K562 (cell line): ENCODE data around the gene CCAR1. TPM values are rescaled to one million over a fixed set of nuclear protein-coding genes. Genes with fewer than 3 reads are reported as not detected.

ENCODE experiments used
- ATAC-seq: fragments of 200-7000 bp; cut with Tn5 transposase; 3 replicates; pipeline ENCODE4 v1.9.1; 2020; ENCODE audit warnings: moderate library complexity
- BruUV-seq: library from RNA; stranded (reverse); fragments of 400-500 nt; replicated peaks from 2 replicates; lab custom pipeline; 2021; lab: Mats Ljungman, UMichigan
- CTCF ChIA-PET: fragments of 300-600 bp; formaldehyde crosslinking; extraction: SDS; loops from one replicate; lab custom pipeline; 2021; ENCODE audit warnings: low intra/inter-chr PET ratio; lab: Yijun Ruan, JAX
- POLR2A ChIA-PET: fragments of 300-600, 350-650 bp; sonication (Branson Sonifier 250); formaldehyde crosslinking; extraction: SDS; loops from one replicate; lab custom pipeline; 2021; ENCODE audit warnings: antibody characterized with exemption, inconsistent platforms; lab: Yijun Ruan, JAX
- DNase-seq, 4 experiments: peaks; one replicate each; pipeline versions ENCODE4 v3.0.0 to v3.0.0-alpha.2; 2011 to 2018; ENCODE audit warnings: low spot score in 3 of 4, mixed read lengths in 3 of 4; ENCODE audit errors: extremely low read depth in 1 of 4
- FAIRE-seq: peaks from 2 replicates; lab custom pipeline; 2011; peaks lifted over from hg19 to GRCh38; lab: Jason Lieb, UNC
- H2AFZ ChIP-seq: 2 replicates; pipeline ENCODE4 v1.6.0; 2011; ENCODE audit warnings: low read depth, low read length, control low read depth, inconsistent platforms
- H3K27ac ChIP-seq: fragments of 200-600 bp; 3 replicates; pipeline ENCODE4 v1.8.0; 2011; ENCODE audit warnings: low read depth, mild to moderate bottlenecking, control low read depth, inconsistent platforms, low read length, moderate library complexity, mixed read lengths; ENCODE audit errors: extremely low read depth
- H3K27me3 ChIP-seq, 2 experiments: fragments of 300-600 bp in 1 of 2; 2 replicates in 1 of 2; 3 replicates in 1 of 2; pipeline versions ENCODE4 v1.6.0 to v1.8.0; 2011; ENCODE audit warnings: inconsistent platforms in 2 of 2, low read length in 2 of 2, mild to moderate bottlenecking in 1 of 2, mixed read lengths in 1 of 2, moderate library complexity in 1 of 2; ENCODE audit not compliant: control insufficient read depth in 2 of 2, insufficient read depth in 2 of 2
- H3K36me3 ChIP-seq: fragments of 300-600 bp; 3 replicates; pipeline ENCODE4 v1.8.0; 2011; ENCODE audit warnings: mild to moderate bottlenecking, low read length, inconsistent platforms; ENCODE audit not compliant: control insufficient read depth, insufficient read depth
- H3K4me1 ChIP-seq, 2 experiments: fragments of 200-600 bp in 1 of 2; replicated peaks in 1 of 2; 2 replicates in 1 of 2; 3 replicates in 1 of 2; pipeline versions ENCODE4 v1.5.1 to v1.8.0; 2011; ENCODE audit warnings: inconsistent platforms in 2 of 2, low read length in 2 of 2, mild to moderate bottlenecking in 1 of 2, mixed read lengths in 1 of 2, moderate library complexity in 1 of 2; ENCODE audit not compliant: control insufficient read depth in 2 of 2, insufficient read depth in 2 of 2
- H3K4me2 ChIP-seq: 2 replicates; pipeline ENCODE4 v1.6.1; 2011; ENCODE audit warnings: low read length, control low read depth, inconsistent platforms, mixed read lengths; ENCODE audit not compliant: insufficient read depth
- H3K4me3 ChIP-seq: fragments of 200-600 bp; sonication (generic), shearing (Covaris generic); 2 replicates; pipeline ENCODE4 v1.5.1; 2016; ENCODE audit warnings: control low read depth, inconsistent platforms
- H3K79me2 ChIP-seq: fragments of 200-600 bp; 3 replicates; pipeline ENCODE4 v1.8.0; 2011; ENCODE audit warnings: low read length, inconsistent platforms; ENCODE audit not compliant: control insufficient read depth, insufficient read depth
- H3K9ac ChIP-seq, 2 experiments: 2 replicates each; pipeline versions ENCODE4 v1.6.0 to v1.6.1; 2011; ENCODE audit warnings: low read depth in 2 of 2, low read length in 2 of 2, control low read depth in 1 of 2, inconsistent platforms in 1 of 2, mild to moderate bottlenecking in 1 of 2, mixed read lengths in 1 of 2; ENCODE audit not compliant: insufficient read depth in 1 of 2
- H3K9me1 ChIP-seq: one replicate; pipeline ENCODE4 v1.6.0; 2011; ENCODE audit warnings: inconsistent platforms, mild to moderate bottlenecking, low read length, moderate library complexity; ENCODE audit not compliant: control insufficient read depth, insufficient read depth
- H3K9me3 ChIP-seq: replicated peaks from 2 replicates; pipeline ENCODE4 v1.5.1; 2011; ENCODE audit warnings: low read depth, low read length, inconsistent platforms; ENCODE audit not compliant: control insufficient read depth, insufficient read depth
- H4K20me1 ChIP-seq: replicated peaks from 2 replicates; pipeline ENCODE4 v1.6.1; 2011; ENCODE audit warnings: low read length, inconsistent platforms, mixed read lengths; ENCODE audit not compliant: control insufficient read depth, insufficient read depth
- CREB1 ChIP-seq, 2 experiments: sonication (generic) in 1 of 2; formaldehyde crosslinking in 1 of 2; IDR thresholded peaks; 2 replicates each; pipeline versions ENCODE4 v1.6.1 to v1.8.0; 2012 to 2022; ENCODE audit warnings: inconsistent platforms in 1 of 2, mild to moderate bottlenecking in 1 of 2, missing genetic modification reagents in 1 of 2, moderate library complexity in 1 of 2
- HDAC6 ChIP-seq: IDR thresholded peaks from 2 replicates; pipeline ENCODE4 v1.6.1; 2012; ENCODE audit warnings: low read depth, mild to moderate bottlenecking, control low read depth, inconsistent platforms, low read length, moderate library complexity
- HIVEP1 ChIP-seq: fragments of 250-450 bp; sonication (Bioruptor Pico); IDR thresholded peaks from 2 replicates; pipeline ENCODE4 v1.4.0; 2020; ENCODE audit warnings: mild to moderate bottlenecking
- KLF6 ChIP-seq: fragments of 250-450 bp; sonication (Bioruptor Pico); IDR thresholded peaks from 2 replicates; pipeline ENCODE4 v1.4.0; 2020; ENCODE audit warnings: mild to moderate bottlenecking, moderate library complexity, borderline replicate concordance
- MYC ChIP-seq, 2 experiments: fragments of 250-450 bp in 1 of 2; sonication (Bioruptor Pico) in 1 of 2; IDR thresholded peaks; 2 replicates each; pipeline versions ENCODE4 v1.5.1 to v1.6.1; 2012 to 2021; ENCODE audit warnings: low read depth in 2 of 2, borderline replicate concordance in 1 of 2, improper control_type of control experiment in 1 of 2, low read length in 1 of 2, mild to moderate bottlenecking in 1 of 2, moderate library complexity in 1 of 2
- NCOA2 ChIP-seq, 2 experiments: fragments of 450-650 bp; IDR thresholded peaks; 2 replicates each; pipeline ENCODE4 v1.6.1; 2018; ENCODE audit warnings: mild to moderate bottlenecking in 2 of 2, moderate library complexity in 1 of 2; ENCODE audit not compliant: partially characterized antibody in 2 of 2
- NFIC ChIP-seq: fragments of 450-650 bp; IDR thresholded peaks from 2 replicates; pipeline ENCODE4 v1.6.1; 2017; ENCODE audit warnings: mild to moderate bottlenecking, inconsistent platforms
- PYGO2 ChIP-seq: fragments of 450-650 bp; IDR thresholded peaks from 2 replicates; pipeline ENCODE4 v1.6.1; 2016; ENCODE audit warnings: mild to moderate bottlenecking, missing genetic modification characterization, moderate library complexity, missing compliant biosample characterization
- XRCC4 ChIP-seq: IDR thresholded peaks from one replicate; pipeline ENCODE4 v1.6.1; 2011; ENCODE audit not compliant: insufficient read depth, insufficient read length; ENCODE audit errors: extremely low read depth
- ZNF121 ChIP-seq: sonication (generic); formaldehyde crosslinking; conservative IDR thresholded peaks from 2 replicates; pipeline ENCODE4 v1.8.0; 2022; ENCODE audit warnings: missing genetic modification reagents
- ZNF408 ChIP-seq: fragments of 250-450 bp; sonication (Bioruptor Pico); IDR thresholded peaks from 2 replicates; pipeline ENCODE4 v1.4.0; 2020; ENCODE audit warnings: low read depth, mild to moderate bottlenecking, moderate library complexity
- ZNF785 ChIP-seq: fragments of 250-450 bp; sonication (Bioruptor Pico); IDR thresholded peaks from 2 replicates; pipeline ENCODE4 v1.4.0; 2020; ENCODE audit warnings: mild to moderate bottlenecking
- ZZZ3 ChIP-seq: fragments of 450-650 bp; IDR thresholded peaks from 2 replicates; pipeline ENCODE4 v1.6.1; 2016; ENCODE audit warnings: antibody characterized with exemption, mild to moderate bottlenecking, moderate library complexity
- WGBS: fragments of 100-300 bp; shearing (Covaris generic); methylation state at CpG from one replicate; pipeline ENCODE4 v1.1.6; 2016; ENCODE audit warnings: low coverage, mixed read lengths; ENCODE audit not compliant: insufficient coverage; ENCODE audit errors: missing lambda C conversion rate; 5-methylcytosine and 5-hydroxymethylcytosine counted together
- in situ Hi-C: fragments of 300-500 bp; cut with MboI; formaldehyde crosslinking; loops from 4 replicates; pipeline ENCODE4 v1.15.0; 2018; ENCODE audit warnings: inconsistent platforms, mixed read lengths
- intact Hi-C: fragments of 100-400 bp; cut with micrococcal nuclease; formaldehyde crosslinking; loops from 2 replicates; pipeline ENCODE4 v1.14.2; 2022
- polyA plus RNA-seq, 8 experiments: library from polyadenylated mRNA; depleted of rRNA in 4 of 8; stranded (reverse) in 5 of 8; unstranded in 3 of 8; fragments of >200 nt; fragmentation: Nextera tagmentation in 2 of 8; fragmentation: Illumina TruSeq in 1 of 8; extraction: Ambion mirVana in 2 of 8; extraction: Trizol in 1 of 8; gene quantifications; 2 replicates each; pipeline versions ENCODE4 v1.2.1 to v1.2.3, GENCODE V29; 2011 to 2014; ENCODE audit warnings: inconsistent platforms in 1 of 8, missing spikeins in 1 of 8
- total RNA-seq, 7 experiments: library from RNA; depleted of rRNA in 6 of 7; stranded (reverse); fragments of >200 nt in 6 of 7; fragmentation: Illumina TruSeq in 2 of 7; extraction: Trizol in 2 of 7; gene quantifications; 2 replicates each; pipeline versions ENCODE4 v1.2.1 to v1.2.3, GENCODE V29; 2011 to 2021; ENCODE audit warnings: low replicate concordance in 1 of 7
- TF ChIP-seq, protein P1 (sequence below): fragments of 250-450 bp; sonication (Bioruptor Pico); IDR thresholded peaks from 2 replicates; pipeline ENCODE4 v1.5.0; 2020; ENCODE audit warnings: mild to moderate bottlenecking
- TF ChIP-seq, protein P2 (sequence below): fragments of 450-650 bp; formaldehyde crosslinking; IDR thresholded peaks from 2 replicates; pipeline ENCODE4 v1.4.0; 2020; ENCODE audit warnings: mild to moderate bottlenecking, moderate library complexity
- TF ChIP-seq, protein P3 (sequence below): fragments of 250-450 bp; sonication (Bioruptor Pico); IDR thresholded peaks from 2 replicates; pipeline ENCODE4 v1.4.0; 2020; ENCODE audit warnings: mild to moderate bottlenecking

The CCAR1 gene
- total and polyA plus RNA-seq, 9 of the 15 experiments (the other 6 are each of a cell fraction or from before 2014, with no cell fraction given), result 44.8 to 173 (median 111) TPM

DNA sequence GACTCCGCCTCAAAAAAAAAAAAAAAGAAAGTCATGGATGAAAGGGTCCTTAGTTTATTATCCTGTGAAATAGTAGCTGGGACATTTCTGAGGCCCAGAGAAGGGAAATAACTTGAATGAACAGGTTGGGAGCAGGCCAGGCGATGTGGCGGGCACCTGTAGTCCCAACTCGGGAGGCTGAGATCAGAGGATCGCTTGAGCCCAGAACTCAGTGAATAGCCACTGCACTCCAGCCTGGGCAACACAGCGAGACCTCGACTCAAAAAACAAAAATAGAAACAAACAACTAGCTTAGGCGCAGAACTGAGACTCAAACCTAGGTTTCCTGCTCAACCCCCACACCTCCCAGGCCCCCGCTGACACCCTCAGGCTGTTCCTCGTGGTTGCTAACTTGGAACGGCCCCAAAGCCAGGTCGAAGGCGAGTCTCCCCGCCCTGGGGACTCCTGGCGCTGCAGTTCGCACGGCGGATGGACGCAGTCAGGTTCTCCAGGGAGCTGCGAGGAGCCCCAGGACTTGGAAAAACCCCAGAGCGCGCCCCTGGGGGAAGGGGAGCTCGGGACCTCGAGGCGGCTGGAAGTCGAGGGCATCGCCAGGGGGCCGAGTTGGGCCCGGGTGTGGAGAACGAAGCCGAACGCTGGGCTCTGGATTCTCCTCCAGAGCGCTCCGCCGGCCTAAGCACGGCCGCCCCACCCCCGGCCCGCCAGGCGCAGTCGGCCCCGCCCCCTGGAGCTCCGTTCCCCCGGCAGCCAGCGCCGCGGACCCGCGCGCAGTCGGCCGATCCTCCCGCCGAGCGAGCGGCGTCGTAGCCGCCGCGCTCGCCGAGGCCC is 105.9 kb downstream of the CCAR1 start, which contains the start of gene STOX1:
STOX1 (plus strand) TSS at position 768 of the 828 bp plus-strand sequence. CDS start 93 bp downstream, outside the sequence.
- peaks cover 24 to 31% of the 10 kb centered on the region in 2 experiments; a peak in 4 of 5 replicates for H3K27me3 ChIP-seq
- TF ChIP-seq XRCC4 (no peak), NFIC (peak; percentile 77), PYGO2 (tag) (no peak), ZNF121 (CRISPR knock-in tag) (peak; percentile 55), KLF6 (CRISPR knock-in tag) (no peak), CREB1 (IDR thresholded peaks at IDR 0.05) (no peak), CREB1 (CRISPR knock-in tag; IDR thresholded peaks at IDR 0.05) (peak; percentile 12; the same call in 1 of the 2 replicates), MYC (IDR thresholded peaks at IDR 0.05; ENCODE audit: low read depth, low read length) (0 out of 2 replicates have a peak, but pooled peaks have one; percentile 12), MYC (CRISPR knock-in tag; IDR thresholded peaks at IDR 0.05; ENCODE audit: borderline replicate concordance, low read depth) (0 out of 2 replicates have a peak, but pooled peaks have one; percentile 35), HDAC6 (no peak), HIVEP1 (CRISPR knock-in tag) (no peak), NCOA2 (IDR thresholded peaks at IDR 0.05; ENCODE audit: partially characterized antibody in 2 of 2) (no peak), ZNF408 (CRISPR knock-in tag) (no peak), ZNF785 (CRISPR knock-in tag) (no peak), ZZZ3 (no peak)
- TF ChIP-seq, protein P1, sequence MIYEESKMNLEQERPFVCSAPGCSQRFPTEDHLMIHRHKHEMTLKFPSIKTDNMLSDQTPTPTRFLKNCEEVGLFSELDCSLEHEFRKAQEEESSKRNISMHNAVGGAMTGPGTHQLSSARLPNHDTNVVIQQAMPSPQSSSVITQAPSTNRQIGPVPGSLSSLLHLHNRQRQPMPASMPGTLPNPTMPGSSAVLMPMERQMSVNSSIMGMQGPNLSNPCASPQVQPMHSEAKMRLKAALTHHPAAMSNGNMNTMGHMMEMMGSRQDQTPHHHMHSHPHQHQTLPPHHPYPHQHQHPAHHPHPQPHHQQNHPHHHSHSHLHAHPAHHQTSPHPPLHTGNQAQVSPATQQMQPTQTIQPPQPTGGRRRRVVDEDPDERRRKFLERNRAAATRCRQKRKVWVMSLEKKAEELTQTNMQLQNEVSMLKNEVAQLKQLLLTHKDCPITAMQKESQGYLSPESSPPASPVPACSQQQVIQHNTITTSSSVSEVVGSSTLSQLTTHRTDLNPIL (CRISPR knock-in tag), result no peak
- TF ChIP-seq, protein P2, sequence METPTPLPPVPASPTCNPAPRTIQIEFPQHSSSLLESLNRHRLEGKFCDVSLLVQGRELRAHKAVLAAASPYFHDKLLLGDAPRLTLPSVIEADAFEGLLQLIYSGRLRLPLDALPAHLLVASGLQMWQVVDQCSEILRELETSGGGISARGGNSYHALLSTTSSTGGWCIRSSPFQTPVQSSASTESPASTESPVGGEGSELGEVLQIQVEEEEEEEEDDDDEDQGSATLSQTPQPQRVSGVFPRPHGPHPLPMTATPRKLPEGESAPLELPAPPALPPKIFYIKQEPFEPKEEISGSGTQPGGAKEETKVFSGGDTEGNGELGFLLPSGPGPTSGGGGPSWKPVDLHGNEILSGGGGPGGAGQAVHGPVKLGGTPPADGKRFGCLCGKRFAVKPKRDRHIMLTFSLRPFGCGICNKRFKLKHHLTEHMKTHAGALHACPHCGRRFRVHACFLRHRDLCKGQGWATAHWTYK (CRISPR knock-in tag), result no peak
- TF ChIP-seq, protein P3, sequence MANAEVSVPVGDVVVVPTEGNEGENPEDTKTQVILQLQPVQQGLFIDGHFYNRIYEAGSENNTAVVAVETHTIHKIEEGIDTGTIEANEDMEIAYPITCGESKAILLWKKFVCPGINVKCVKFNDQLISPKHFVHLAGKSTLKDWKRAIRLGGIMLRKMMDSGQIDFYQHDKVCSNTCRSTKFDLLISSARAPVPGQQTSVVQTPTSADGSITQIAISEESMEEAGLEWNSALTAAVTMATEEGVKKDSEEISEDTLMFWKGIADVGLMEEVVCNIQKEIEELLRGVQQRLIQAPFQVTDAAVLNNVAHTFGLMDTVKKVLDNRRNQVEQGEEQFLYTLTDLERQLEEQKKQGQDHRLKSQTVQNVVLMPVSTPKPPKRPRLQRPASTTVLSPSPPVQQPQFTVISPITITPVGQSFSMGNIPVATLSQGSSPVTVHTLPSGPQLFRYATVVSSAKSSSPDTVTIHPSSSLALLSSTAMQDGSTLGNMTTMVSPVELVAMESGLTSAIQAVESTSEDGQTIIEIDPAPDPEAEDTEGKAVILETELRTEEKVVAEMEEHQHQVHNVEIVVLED (CRISPR knock-in tag), result 0 out of 2 replicates have a peak, but pooled peaks have one; percentile 25

More for the DNA sequence above, 105.9 kb downstream of the CCAR1 start, which contains the start of gene STOX1:
- 6% methylated on average over 59 of the region's 63 CpGs for WGBS
- in situ Hi-C loops (no loop called here), intact Hi-C loops (no loop called here)
- H3K4me1 ChIP-seq, result peaks cover 3 to 21% of the 10 kb centered on the region in 2 experiments; a peak in 3 of 5 replicates
- H3K4me3 ChIP-seq, result peak within 1 kb of the TSS; percentile 58
- H3K4me2 ChIP-seq, result peak within 1 kb of the TSS; percentile 84
- H3K27ac ChIP-seq, result peak within 1 kb of the TSS; percentile 10; the same call in 1 of the 3 replicates
- BruUV-seq, result no TSS peak
- ChIA-PET POLR2A (interaction anchor here (0.7 to 2.4 kb wide), 6 partner anchors 9 to 129 kb away, joined by 3 to 8 read pairs (median 4); partner anchors contain the start of gene DDX21), CTCF (interaction anchor here (1.0 kb wide), 1 partner anchor 35 kb away, joined by 3 read pairs; no protein-coding TSS in a partner anchor)
- H3K9ac ChIP-seq, result peak within 1 kb of the TSS; percentile 63 to 96
- H3K9me3 ChIP-seq, result no peaks in the 10 kb centered on the region
- H3K9me1 ChIP-seq, result no peaks in the 10 kb centered on the region
- H2AFZ ChIP-seq, result peak within 1 kb of the TSS; percentile 98
- no peaks in the 10 kb centered on the region for H4K20me1 ChIP-seq
- H3K79me2 ChIP-seq, result no peaks in the 10 kb centered on the region
- DNase-seq (peak; percentile 83 to 95 (median 88)), FAIRE-seq (peak; percentile 40), ATAC-seq (peak; percentile 90)
- no peaks in the 10 kb centered on the region for H3K36me3 ChIP-seq
